VCaP (cell line): ENCODE measurements around the gene VANGL1.

ENCODE experiments used
- H3K27ac ChIP-seq: fragments of 450-650 bp; 2 replicates; pipeline ENCODE4 v1.5.1; 2017
- TF ChIP-seq, protein P1 (sequence below): fragments of 450-650 bp; conservative IDR thresholded peaks from 2 replicates; pipeline ENCODE4 v1.5.1; 2017; ENCODE audit warnings: mild to moderate bottlenecking, moderate library complexity

Gene VANGL1

DNA sequence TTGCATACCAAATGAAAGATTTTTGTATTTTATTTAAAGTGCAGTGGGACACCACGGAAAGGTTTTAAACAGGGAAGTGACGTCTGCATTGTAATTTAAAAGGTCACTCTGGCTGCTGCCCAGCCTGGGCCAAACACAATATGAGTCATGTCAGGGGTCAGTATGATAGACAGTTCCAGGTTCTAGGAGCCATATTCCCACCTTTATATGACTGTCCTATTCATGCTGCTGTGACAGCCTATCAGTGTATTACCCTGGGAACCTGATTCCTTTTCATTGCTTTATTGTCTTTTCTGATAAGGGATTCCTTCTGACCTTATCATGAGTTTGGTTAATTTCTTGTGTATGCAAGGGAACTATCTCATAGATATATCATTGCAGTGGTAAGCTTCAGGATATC lies 5.3 kb downstream of the VANGL1 start:
- TF ChIP-seq, protein P1, sequence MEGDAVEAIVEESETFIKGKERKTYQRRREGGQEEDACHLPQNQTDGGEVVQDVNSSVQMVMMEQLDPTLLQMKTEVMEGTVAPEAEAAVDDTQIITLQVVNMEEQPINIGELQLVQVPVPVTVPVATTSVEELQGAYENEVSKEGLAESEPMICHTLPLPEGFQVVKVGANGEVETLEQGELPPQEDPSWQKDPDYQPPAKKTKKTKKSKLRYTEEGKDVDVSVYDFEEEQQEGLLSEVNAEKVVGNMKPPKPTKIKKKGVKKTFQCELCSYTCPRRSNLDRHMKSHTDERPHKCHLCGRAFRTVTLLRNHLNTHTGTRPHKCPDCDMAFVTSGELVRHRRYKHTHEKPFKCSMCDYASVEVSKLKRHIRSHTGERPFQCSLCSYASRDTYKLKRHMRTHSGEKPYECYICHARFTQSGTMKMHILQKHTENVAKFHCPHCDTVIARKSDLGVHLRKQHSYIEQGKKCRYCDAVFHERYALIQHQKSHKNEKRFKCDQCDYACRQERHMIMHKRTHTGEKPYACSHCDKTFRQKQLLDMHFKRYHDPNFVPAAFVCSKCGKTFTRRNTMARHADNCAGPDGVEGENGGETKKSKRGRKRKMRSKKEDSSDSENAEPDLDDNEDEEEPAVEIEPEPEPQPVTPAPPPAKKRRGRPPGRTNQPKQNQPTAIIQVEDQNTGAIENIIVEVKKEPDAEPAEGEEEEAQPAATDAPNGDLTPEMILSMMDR, result no peak
- H3K27ac ChIP-seq, result no peak overlapping the region

- TF ChIP-seq, protein P1, result no peak
- no peak overlapping the region for H3K27ac ChIP-seq
Observed at GRCh38 chr1:115647507-115647906, 5.7 kb downstream of the VANGL1 start.

GRCh38 chr1:115647919-115648650 lies 6.3 kb downstream of the VANGL1 start:
- TF ChIP-seq, protein P1, result no peak
- H3K27ac ChIP-seq, result no peak overlapping the region

DNA sequence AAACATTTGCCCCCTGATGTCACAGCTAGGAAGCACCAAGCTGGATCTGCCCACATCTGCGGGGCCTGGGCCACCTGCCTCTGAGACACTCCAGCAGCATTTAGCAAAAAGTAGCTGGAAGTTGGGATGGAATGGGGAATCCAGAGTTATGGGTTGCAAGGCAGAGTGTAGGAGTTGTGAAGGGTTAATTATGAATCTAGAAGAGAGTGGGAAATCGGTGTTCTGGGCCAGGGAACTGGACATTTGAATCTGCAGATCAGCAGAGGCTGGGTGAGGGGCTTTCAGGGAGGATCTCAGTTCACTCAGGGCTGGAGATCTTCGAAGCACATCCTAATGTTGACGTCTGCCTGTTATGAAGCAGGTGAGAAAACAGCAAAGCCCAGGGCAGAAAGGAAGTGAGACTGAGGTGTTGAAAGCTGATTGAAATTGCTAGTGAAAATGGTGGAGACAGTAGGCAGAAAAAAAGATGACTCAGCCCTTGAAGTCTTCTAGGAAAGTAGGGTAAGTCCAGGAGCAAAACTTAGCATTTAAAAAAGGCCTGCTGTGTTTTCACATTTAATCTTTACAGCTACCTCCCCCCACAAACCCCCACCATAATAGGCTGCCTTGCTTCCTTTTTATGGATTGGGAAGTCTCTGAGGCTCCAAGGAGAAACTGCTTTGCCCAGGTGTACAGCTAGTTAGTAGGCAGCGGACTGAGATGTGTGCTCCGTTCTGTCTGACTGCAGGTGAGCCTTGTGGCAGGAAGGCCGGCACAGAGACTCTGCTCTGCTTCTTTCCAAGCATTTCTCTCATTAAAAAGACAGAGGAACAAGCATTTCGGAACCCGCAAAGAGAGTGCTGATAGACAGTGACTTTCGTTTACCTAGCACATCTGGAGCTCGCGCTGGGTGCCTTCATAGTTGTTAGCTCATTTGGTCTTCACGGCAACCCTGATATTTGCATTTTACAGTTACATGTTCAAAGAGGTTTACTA lies 7.2 kb downstream of the VANGL1 start:
- no peak overlapping the region; the same call in 1 of the 2 replicates for H3K27ac ChIP-seq
- TF ChIP-seq, protein P1, result no peak

- TF ChIP-seq, protein P1, result no peak
- H3K27ac ChIP-seq, result no peak overlapping the region; the same call in 1 of the 2 replicates
Observed at GRCh38 chr1:115649964-115650363, 8.2 kb downstream of the VANGL1 start.

DNA sequence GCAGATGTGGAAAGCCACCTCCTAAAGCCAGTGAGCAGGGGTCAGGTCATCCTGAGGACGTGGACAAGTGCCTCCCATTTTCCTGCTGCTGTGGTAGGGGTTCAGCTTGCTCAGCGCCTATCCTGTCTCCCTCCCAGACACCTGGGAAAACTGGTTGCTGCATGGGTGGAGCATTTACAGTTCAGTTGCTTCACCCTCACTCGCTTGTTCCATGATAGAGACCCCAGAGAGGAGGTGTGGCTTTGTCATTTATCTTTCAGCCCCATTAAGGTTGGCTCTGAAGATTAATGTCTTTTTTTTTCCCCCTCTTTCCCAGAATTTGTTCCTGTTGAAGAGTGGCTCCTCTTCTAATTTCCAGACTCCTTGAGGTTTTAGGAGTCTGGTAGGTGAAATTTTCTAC lies 9.2 kb downstream of the VANGL1 start:
- H3K27ac ChIP-seq, result no peak overlapping the region
- TF ChIP-seq, protein P1, result no peak

DNA sequence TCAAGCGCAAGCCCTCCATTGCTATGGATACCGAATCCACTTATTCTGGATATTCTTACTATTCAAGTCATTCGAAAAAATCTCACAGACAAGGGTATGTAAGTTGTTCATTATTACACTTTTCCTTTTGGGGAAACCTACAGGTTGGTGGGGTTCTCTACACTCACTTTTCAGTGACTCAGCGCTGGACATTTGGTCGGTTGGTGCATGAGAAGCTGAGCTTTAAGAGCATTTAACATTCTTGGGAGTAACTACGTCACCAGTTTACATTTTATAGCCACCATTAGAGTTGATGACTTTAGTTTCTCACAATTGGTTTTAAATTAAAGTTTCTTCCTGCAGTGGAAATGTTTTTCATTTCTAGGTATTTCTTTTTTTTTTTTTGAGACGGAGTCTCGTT lies 9.6 kb downstream of the VANGL1 start:
- TF ChIP-seq, protein P1, result no peak

More for the DNA sequence above, 9.6 kb downstream of the VANGL1 start:
- H3K27ac ChIP-seq, result no peak overlapping the region
